Measurements from ENCODE around the gene CSF1R.

DNA sequence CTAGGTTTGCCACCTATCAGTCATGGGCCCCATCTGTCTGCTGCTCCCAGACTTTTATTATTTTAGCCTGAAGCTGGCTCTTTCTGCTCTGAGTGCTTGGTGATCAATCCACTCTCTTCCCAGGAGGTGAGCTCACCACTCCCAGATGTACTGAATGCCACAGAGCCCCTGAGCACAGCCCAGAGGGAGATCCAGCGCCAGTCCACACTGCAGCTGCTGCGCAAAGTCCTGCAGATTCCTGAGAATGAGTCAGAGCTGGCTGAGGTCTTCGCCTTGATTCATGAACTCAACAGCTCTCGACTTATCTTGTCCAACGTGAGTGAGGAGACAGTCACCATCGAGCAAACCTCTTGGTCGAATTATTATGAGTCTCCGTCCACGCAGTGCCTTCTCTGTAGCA is 49.8 kb downstream of the CSF1R start:
- TF ChIP-seq POLR2A (IDR thresholded peaks at IDR 0.05) (no peak), CTCF (IDR thresholded peaks at IDR 0.05 in 8 of 11, conservative IDR thresholded peaks at IDR 0.05 in 3 of 11) (no peak), POLR2AphosphoS5 (IDR thresholded peaks at IDR 0.05) (no peak)

Measured in spleen (tissue), 7 donors.